GM18498 (cell line): ENCODE results near the gene RGL1.
"Not testable (repeated sequence)": the region's sequence is repeated elsewhere in the genome, so short reads cannot be mapped to it uniquely, and the experiment has no call there.

ENCODE experiments used
- ATAC-seq: cut with Tn5 transposase; IDR thresholded peaks from one replicate; pipeline ENCODE4 v1.9.1; 2021; ENCODE audit warnings: mild to moderate bottlenecking, moderate library complexity; ENCODE audit not compliant: unreplicated experiment

Gene RGL1

DNA sequence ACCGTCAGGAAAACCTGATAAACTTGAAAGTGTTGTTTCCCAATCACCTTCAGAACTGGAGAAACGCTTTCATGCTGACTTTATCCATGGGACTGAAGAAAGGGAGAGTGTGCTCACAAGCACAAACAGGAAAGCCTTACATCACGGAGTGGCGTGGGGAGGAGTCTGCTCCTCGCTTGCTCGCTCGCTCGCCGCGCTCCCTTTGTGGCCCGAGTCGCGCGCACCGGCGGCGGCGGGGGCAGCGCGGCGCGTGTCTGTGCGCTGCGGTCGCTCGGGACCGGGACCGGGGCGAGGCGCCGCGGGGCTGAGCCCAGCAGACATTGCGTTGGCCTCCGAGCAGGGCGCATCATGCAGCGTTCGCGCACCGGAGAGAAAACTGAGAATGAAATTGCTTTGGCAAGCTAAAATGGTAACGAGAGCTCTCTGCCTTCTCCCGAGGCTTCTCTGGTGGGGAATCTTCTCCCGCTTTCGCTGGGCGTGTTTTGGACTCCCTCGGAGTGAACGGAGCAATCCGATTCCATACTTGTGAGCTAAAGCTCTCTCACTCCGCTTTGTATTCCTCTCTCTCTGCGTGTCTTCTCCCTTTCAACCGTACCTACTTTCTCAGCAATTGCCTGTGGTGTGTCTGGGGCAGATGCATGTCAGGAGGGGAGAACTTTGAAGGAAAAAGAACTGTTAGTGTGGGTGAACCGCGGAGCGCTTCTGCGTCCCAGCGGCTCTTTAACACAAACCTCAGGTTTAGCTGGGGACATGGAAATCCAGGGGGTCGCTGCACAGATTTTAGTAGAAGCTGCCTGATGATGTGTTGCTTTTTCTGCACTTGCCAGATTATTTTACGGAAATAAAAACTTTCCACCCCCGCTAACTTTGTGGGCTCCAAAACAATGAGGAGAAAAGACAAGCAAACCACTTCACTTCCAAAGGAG lies at the start of gene RGL1:
TSS of gene RGL1 (plus strand) at position 205 of the 926 bp plus-strand sequence. CDS start at position 383, 178 bp downstream.
- ATAC-seq = peak; percentile 75

DNA sequence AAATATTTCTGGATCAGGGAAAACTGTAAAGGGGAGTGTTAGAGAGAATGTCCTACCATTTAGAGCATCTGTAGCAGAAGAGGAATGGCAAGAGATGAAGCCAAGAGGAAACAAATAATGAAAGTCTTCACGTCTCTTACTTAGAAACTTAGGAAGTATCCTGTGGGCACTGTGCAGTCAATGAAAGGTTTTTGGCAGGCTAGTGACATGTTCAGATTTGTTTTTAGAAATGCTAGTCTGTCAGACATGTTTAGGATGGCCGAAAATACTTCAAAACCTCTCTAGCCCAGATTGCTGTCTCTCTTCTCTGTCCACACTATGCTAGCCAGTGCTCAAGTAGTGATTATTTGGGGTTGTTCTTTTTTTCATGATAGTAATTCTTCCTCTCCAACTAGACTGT lies 48.6 kb upstream of the RGL1 start:
- ATAC-seq = no peak

DNA sequence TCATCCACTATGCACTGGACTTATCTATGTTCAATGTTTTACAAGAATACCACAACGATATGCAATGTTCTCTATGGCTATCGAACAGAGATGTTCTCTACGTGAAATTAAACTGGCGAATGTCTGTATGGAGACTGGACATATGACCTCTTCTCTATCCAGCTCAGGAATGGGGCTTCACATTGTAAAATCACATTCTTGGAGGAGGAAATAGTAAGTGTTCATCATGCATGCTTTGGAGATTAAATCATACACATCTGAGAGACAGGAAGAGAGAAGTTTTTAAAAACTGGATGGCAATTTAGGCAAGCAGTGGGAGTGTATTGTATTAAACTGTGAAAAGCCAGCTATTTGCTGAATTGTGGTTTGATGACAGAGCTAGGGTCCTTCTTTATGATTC lies 47.9 kb upstream of the RGL1 start:
- no peak for ATAC-seq

DNA sequence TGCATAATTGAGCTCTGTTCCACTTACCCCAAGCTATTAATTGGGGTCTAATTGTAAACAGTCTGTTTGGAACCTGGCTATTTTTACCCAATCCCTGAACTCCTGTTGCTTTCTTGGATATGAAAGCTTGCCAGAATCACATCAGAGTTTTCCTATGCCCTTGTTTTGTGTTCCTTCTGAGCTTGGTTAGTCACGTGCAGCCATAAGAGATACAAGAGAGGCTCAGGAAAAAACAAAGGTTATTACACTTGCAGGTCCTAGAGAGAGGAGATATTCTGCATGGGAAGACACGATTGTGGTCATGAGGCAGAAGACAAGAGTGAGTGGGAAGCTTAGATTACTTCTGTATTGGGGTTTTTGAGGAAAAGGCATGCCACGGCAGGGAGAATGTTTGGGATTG lies 46.0 kb upstream of the RGL1 start:
- no peak for ATAC-seq

DNA sequence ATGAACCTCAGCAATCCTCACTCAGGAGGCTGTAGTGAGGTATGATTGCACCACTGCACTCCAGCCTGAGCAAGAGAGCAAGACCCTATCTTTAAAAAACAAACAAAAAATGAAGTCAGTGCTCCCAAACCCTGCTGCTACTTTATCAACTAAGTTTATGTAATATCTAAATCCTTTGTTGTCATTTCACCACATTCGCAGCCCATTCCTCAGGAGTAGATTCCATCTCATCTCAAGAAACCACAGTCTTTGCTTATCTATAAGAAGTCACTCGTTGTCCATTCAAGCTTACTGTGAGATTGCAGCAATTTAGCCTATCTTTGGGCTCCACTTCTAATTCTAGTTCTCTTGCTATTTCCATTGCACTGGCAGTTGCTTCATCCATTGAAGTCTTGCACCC lies 44.3 kb upstream of the RGL1 start:
- no peak for ATAC-seq

DNA sequence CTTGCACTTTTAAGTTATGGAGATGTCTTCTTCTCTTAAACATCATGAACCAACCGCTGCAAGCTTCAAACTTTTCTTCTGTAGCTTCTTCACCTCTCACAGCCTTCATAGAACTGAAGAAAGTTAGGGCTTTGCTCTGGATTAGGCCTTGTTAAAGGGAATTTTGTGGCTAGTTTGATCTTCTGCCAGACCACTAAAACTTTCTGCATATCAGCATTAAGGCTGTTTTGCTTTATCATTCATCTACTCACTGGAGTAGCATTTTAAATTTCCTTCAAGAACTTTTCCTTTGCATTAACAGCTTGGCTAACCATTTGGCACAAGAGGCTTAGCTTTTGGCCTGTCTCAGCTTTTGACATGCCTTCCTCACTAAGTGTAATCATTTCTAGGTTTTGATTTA lies 43.0 kb upstream of the RGL1 start:
- no peak for ATAC-seq

DNA sequence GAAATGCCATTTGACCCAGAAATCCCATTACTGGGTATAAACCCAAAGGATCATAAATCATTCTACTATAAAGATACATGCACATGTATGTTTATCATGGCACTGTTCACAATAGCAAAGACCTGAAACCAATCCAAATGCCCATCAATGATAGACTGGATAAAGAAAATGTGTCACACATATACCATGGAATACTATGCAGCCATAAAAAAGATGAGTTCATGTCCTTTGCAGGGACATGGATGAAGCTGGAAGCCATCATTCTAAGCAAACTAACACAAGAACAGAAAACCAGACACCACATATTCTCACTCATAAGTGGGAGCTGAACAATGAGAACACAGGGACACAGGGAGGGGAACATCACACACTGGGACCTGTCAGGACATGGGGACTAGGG lies 42.1 kb upstream of the RGL1 start:
- not testable (repeated sequence) for ATAC-seq

DNA sequence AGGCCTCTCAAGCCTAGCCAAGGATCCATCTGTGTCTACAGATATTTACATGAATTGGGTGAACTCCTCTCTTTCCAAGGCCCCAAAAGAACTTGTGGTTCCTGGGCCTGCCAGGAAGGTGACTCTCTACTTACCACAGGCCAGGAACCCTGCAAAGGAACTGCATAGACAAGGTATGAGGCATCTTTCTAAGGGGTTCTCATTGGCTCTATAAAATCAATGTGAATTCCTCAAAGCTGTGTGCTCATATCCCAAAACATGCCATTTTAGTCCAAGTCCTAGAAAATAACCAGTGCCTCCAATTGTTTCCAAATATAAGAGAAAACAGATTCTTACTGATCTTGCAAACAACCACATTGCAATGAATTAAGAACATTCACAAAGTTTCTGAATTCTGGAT lies 39.9 kb upstream of the RGL1 start:
- no peak for ATAC-seq

DNA sequence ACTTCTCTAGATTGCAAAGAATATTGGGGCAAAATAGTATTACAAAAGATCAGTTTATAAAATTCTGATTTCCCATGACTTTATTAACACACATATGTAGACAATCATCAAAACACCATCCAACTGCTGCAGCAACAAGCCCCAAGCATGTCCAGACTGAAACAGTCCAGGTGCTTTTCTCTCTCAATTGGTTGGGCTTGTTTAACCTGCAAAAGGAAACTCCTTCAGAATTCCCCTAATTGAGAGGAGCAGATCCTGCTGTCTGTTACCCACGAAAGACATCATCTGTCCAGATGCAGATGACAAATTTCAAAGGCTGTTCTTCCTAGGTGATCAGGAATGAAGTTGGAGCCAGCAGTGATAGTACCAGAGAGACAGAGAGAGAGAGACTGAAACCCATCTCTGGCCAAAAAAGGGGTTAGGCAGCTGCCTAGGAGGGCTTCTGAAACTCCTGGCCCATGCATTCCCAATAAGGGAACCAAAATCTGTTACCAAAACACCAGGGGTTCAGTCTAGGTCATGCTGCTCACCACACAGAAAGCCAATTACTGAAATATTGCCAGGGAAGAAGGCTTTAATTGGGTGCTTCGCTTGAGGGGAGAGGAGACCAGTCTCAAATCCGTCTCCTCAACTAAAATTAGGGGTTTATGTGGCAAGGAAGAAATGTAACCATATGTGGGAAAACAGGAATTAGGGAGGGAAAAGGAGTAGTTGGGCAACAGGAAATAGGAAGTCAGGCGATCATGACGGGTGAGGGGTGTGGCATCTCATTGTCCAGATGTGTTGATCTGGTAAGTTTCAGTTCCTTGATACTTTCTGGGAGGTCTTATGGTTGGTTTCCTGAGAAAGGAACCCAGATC lies 34.7 kb upstream of the RGL1 start:
- ATAC-seq = no peak

DNA sequence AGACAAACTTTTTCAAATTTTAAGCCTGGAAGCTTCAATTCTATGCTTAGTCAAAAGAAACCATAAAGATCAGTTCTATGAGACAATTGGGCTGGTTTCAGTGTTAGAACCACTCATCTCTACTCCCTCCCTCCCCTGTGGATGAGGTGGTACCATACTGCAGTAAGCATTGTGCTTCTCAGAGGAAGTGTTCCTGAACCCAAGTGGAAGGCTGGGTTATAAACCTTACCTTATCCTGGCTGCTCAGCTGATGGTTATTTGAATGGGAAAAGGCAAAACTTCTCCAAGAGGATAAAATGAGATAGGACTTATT lies 34.1 kb upstream of the RGL1 start:
- no peak for ATAC-seq

DNA sequence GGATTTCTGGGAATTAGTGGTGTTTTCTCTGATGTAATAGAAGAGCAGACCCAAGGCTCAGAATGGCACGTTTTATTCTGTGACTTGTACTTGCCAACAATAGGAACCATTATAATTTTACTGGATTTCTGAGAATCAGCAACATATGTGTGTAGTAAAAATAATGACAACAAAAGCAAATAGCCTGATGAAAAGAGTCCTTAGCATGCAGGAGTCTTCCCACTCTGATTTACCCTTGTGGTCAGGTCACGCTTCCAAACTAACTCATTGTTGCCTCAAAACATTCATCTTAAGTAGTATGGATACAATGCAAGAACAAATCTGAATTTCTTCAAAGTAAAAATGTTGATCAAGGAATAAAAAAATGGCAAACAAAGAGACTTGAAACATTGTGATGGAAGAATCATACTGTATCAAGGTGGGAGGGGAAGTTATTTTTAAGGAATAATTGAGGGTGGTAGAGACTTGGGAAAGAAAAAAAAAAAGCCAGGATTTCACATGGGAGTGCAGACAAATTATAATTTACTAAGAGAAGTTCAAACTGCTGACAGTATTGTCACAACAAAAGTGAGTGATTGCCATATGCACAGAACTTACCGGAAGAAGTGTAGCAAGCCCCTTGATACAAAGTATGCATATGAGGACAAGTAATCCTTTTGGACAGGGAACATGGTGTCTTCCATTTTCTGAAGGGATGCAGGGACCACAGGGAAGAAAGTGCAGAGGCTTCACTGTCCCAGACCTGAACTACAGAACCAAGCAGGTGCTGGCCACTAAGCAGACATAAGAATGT lies 31.2 kb upstream of the RGL1 start:
- ATAC-seq = no peak

DNA sequence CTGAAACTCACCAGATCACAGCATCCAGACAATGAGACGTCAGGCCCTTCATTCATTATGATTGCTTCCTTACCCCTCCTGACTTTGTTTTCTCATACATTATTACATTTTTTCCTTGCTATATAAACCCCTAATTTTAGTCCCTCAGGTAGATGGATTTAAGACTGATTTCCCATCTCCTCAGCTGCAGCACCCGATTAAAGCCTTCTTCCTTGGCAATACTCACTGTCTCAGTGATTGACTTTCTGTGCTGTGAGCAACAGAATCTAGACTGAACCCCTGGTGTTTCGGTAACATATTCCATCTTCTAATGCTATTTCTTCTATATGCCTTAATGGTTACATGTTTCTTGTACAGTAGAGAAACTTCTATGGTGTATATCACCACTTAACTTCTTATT lies 30.0 kb upstream of the RGL1 start:
- ATAC-seq = no peak

DNA sequence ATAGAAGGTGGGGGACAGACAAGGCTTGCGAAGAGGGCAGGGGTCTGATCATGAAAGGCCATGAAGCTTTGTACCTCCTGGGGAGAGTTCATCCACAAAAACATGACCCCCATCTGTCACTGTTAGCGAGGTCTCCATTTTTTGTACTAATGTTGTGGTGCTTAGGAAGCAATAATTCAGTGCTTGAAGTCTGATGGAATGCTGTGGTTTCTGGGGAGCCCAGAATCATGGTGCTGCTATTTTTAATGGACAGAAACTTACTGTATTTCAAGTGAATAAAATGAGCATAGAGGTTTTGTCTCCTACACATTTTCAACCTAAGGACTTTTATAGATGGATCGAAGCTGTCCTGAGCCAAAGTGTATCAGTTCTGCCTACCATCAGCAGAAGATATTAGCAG lies 28.2 kb upstream of the RGL1 start:
- no peak for ATAC-seq

DNA sequence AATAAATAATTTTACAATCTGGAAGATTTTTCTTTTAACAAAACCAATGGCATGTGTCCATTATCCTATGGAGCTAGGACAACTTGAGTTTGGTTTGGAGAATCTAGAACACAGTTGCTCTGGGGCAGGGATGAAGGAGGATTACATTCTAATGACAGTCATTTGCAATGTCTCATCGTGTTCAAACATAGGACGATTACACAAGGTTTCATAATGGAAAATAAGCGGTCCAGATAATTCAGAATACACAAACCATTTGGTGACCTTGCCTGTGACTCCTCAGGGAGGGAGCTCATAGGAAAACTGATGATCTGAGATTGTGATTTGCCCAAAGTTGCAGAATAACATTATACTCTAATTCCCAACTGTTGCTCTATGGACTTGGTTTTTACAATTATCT lies 27.6 kb upstream of the RGL1 start:
- ATAC-seq = no peak

DNA sequence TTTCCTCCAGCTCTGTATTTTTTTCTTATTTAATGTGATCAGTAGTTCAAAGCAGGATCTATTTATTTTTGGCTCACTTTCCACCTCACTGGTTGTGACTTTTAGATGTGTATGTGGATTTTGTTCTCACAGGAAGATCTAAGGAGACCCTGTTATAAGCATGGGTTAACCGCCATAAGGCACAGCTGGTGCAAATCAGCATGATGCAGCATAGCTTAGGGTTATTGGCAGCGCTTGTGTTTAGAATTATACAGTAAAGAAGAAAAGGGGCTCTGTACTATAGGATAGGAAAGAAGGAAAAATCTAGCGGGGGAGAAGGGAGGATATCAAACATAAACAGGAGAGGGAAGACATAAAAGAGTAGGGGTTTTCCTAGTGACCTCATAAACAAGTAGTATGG lies 26.9 kb upstream of the RGL1 start:
- no peak for ATAC-seq

DNA sequence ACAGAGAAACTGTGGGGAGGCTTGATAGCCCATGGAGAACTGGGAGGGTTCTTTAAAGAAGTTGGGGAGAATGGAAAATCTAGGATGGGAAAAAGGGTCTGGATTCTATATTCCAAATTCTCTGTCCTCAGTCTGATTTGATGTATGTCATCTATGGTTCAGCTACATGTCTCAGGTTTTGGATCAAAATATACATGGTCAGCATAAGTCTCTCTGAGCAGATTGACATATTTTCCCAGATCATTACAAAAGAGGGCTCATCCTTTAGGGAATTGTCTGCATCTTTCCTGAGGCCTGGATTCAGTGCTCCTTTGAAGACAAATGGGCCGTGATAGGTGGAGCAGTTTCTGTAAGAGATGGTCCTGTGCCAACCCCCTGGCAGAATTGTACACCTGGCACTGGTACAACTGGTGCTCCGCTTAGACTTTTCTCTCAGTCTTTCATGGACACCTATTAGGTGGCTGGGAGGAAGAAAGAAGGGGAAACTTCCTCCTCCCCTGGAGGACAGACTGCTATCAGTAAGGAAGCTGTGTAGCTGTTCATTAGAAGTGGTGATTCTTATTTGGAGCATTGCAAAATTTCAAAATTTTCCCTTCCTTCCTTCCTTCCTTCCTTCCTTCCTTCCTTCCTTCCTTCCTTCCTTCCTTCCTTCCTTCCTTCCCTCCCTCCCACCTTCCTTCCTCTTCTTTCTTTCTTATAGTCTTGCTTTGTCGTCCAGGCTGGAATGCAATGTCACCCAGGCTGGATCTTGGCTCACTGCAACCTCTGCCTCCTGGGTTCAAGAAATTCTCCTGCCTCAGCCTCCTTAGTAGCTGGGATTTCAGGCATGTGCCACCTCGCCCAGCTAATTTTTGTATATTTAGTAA lies 26.1 kb upstream of the RGL1 start:
- no peak for ATAC-seq

DNA sequence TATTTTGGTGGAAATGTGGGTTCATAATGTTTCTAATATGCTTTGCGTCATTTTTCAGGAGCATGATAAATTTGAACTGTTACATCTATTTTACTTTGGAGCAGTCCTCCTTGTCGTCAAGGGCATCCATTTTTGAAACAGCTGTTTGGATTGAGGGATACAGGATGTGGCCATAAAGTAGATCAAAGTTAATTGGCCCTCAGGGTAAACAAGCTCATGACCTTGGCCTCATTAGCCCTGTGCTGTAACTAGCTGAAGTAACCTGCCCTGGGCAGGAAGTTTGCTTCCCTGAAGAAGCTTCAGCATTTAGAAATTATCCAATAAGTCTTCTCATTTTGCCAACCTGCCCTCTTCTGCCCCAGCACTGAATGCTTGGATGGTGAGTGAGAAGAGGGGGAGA lies 24.8 kb upstream of the RGL1 start:
- ATAC-seq = no peak

DNA sequence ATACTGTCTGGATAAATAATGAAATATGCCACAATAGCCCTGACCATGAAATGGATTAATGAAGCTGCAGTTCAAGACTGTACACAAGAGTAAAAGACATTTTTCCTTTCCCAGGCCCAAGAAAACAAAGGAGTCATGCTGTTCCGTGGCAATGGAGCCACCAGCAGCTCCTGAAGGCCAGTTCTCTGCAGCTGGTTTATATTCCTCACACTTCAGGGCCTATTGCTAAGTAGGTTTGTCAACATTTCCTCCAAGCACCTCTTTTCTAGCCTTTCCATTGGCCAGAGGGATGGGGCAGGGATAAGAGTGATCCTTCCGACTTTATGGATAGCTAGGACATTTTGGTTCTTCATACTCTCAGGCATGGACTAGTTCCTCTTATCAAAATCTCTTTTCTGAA lies 24.2 kb upstream of the RGL1 start:
- no peak for ATAC-seq

DNA sequence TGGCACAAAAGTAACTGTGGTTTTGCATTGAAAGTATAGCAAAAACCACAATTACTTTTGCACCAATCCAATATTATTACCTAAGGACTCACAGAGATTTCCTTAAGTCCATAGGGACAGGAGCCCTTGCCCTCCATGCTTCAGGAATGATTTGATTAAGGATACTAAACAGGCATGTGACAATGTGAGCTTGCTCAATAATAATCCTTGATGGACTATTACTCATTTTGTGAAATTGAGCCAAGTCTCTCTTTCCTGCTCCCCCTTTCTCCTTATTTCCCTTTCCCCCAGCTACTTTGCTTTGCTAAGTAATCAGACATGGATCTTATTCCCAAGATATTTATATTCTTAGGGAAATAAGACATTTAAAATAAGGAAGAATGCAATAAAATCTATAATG lies 21.6 kb upstream of the RGL1 start:
- ATAC-seq = no peak
